GM10248 (cell line): ENCODE results near the gene HECTD2.
"Not testable (repeated sequence)": the region's sequence is repeated elsewhere in the genome, so short reads cannot be mapped to it uniquely, and the experiment has no call there.

Source experiments
- CTCF ChIA-PET: fragments of 300-600 bp; sonication (Branson Sonifier 250); formaldehyde crosslinking; extraction: SDS; loops from one replicate; lab custom pipeline; 2021; ENCODE audit warnings: antibody characterized with exemption; lab: Yijun Ruan, JAX
- POLR2A ChIA-PET: fragments of 350-650 bp; sonication (Branson Sonifier 250); formaldehyde crosslinking; extraction: SDS; loops from one replicate; lab custom pipeline; 2020; ENCODE audit warnings: antibody characterized with exemption; lab: Yijun Ruan, JAX
- DNase-seq: peaks from one replicate; pipeline ENCODE4 v3.0.0; 2012; ENCODE audit errors: extremely low spot score
- CTCF ChIP-seq: IDR thresholded peaks from 2 replicates; pipeline ENCODE4 v1.5.1; 2012; ENCODE audit warnings: mild to moderate bottlenecking, low read depth; ENCODE audit errors: extremely low read depth, missing control alignments, control extremely low read depth

The HECTD2 gene

DNA sequence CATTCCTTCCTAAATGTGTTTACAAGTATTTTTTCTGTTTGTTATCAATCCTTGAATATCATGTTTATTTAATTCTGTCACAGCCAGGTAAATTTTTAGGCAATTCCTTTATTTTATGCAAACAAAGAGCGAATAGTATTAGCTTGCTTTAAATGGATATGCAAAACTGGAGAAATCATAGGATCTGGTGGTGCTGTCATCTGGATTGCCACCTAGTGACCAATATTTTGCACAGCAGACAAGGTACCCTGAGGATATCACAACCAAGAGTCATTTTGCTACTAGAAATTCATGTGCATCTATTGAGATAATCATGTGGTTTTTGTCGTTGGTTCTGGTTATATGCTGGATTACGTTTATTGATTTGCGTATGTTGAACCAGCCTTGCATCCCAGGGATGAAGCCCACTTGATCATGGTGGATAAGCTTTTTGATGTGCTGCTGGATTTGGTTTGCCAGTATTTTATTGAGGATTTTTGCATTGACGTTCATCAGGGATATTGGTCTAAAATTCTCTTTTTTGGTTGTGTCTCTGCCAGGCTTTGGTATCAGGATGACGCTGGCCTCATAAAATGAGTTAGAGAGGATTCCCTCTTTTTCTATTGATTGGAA is 40.1 kb upstream of the HECTD2 start:
- CTCF ChIA-PET, DNase-seq, POLR2A ChIA-PET: not testable (repeated sequence)
- TF ChIP-seq CTCF: peak; percentile 25

DNA sequence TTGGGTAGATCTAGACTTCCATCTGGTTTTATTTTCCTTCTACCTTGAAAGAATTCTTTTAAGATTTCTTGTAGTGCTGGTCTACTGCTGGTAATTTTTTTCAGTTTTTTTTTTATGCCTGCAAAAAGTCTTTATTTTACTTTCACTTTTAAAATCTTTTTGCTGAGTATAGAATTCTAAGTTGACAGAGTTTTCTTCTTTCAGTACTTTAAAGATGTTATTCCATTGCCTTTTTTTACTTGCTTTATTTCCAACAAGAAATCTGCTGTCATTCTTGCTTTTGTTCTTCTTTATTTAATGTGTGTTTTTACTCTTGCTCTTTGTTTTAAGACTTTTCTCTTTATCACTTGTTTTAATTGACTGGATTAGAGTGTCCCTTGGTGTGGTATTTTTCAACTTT is 36.1 kb upstream of the HECTD2 start:
- no peak for DNase-seq
- ChIA-PET CTCF (no interaction called here), POLR2A (no interaction called here)
- no peak for TF ChIP-seq CTCF

GRCh38 chr10:91378061-91378460 is 32.1 kb upstream of the HECTD2 start:
- CTCF ChIA-PET: interaction anchor here (0.9 to 5.0 kb wide), 5 partner anchors 10 to 535 kb away, joined by 3 to 26 read pairs (median 3); no protein-coding TSS in a partner anchor
- no peak for DNase-seq
- POLR2A ChIA-PET: no interaction called here
- no peak for TF ChIP-seq CTCF

DNA sequence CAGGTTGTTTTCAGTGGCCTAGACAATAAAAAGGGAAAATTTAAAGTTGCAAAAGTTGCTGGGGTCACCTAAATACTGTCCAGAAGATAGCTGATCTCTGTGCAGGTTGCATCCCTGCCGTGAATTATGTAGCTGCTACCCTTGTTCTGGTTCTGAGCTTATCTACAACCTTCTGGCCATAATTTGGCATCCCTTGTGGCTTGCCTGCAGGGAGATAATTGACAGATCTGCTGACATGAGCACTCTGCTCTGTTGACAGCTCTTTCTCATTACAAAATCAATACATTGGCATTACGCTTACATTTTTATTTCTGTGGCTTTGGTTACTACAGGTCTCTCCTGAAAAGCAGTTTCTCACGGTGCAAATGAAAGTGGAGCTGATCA is 29.3 kb upstream of the HECTD2 start:
- TF ChIP-seq CTCF: no peak
- ChIA-PET POLR2A (no interaction called here), CTCF (interaction anchor here (1.3 to 5.0 kb wide), 3 partner anchors 11 to 82 kb away, joined by 3 to 26 read pairs (median 7); no protein-coding TSS in a partner anchor)
- no peak for DNase-seq

DNA sequence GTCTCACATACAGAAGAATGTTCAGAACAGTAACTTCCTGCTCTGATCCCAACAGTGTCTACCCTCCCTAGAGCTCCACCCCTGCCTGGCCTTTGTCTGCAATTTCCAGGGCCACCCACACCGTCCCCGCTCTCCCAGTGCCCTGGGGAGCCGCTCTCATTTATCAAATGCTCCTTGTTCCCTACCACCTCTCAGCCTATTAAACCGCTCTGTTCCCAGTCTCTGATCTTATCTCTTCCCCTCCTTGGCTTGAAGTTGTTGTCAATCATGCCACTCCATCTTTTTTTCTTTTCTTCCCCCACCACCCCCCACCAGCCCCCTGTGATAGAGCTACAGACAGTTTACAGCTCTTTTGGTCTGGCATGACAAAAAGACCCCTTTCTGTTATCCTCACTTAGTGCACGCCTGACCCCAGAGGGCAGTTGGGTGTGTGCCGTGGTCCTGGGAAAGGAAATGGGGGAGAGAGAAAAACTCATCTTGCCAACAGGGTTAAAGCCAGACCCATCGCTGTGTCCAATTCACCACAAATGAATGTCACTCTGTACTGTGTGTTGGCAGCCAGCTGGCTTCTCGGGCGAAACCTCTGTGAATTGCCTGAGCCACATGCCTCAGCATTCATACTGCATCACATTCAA is 28.8 kb upstream of the HECTD2 start:
- ChIA-PET CTCF (interaction anchor here (2.1 to 5.0 kb wide), 2 partner anchors 10 to 83 kb away, joined by 7 to 26 read pairs; no protein-coding TSS in a partner anchor), POLR2A (no interaction called here)
- TF ChIP-seq CTCF: no peak
- DNase-seq: no peak

- ChIA-PET CTCF (interaction anchor here (0.9 to 3.0 kb wide), 4 partner anchors 38 to 379 kb away, joined by 3 to 12 read pairs (median 3); no protein-coding TSS in a partner anchor), POLR2A (no interaction called here)
- TF ChIP-seq CTCF: no peak
- DNase-seq: no peak
Measured at GRCh38 chr10:91385306-91386085, 24.6 kb upstream of the HECTD2 start.
